MM.1S (cell line): ENCODE results near the gene NFYA.

Experiments used
- CTCF ChIP-seq: fragments of 300-600 bp; sonication (generic); IDR thresholded peaks from 2 replicates; pipeline ENCODE4 v1.5.1; 2016; ENCODE audit warnings: antibody characterized with exemption, low read length, mixed read lengths
- EZH2 ChIP-seq: fragments of 300-600 bp; sonication (generic); optimal IDR thresholded peaks from 2 replicates; pipeline ENCODE3; 2017; ENCODE audit warnings: low read depth, mild to moderate bottlenecking, antibody characterized with exemption, low read length, mixed read lengths
- EZH2phosphoT487 ChIP-seq: fragments of 300-600 bp; sonication (generic); IDR thresholded peaks from 2 replicates; pipeline ENCODE4 v1.6.1; 2018; ENCODE audit warnings: antibody characterized with exemption, low read length

GRCh38 chr6:41056768-41057490 is 15.8 kb upstream of the NFYA start:
- TF ChIP-seq CTCF (no peak), EZH2phosphoT487 (no peak), EZH2 (no peak)
